Measurements from ENCODE around the gene TRMT1L. TPM values are rescaled to one million over a fixed set of nuclear protein-coding genes. Genes with fewer than 3 reads are reported as not detected.

TRMT1L gene
- total and polyA plus RNA-seq, 10 donors, result 7.7 to 35.6 (median 21.4) TPM

DNA sequence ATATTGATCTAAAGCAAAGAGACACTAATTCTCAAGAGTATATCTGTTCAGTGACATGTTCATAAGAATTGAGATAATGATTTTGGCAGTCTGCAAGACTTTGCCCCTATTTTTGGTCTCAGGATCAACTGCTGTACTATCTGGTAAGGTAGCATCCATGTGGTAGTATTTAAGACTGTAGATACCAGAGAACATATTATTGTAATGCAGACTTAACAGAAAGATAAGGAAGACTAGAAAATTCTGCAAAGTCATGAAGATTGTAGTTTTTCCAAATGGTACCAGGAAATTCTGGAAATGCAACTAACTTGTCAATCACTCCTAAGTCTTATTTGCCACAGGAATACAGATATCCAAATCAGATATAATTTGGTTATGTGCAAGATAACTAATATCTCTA, 76.3 kb downstream of the TRMT1L start:
- no peaks in the 10 kb centered on the region for H3K27me3 ChIP-seq (replicated peaks in 1 of 7)
- no peak overlapping the region for H3K4me3 ChIP-seq
- no peaks in the 10 kb centered on the region for H3K36me3 ChIP-seq
- H3K27ac ChIP-seq, result no peak overlapping the region
- H3K4me1 ChIP-seq, result peaks cover 0 to 7% (median 0%) of the 10 kb centered on the region in 6 donors
- intact Hi-C loops (cut with DNase I; ENCODE audit: low total_unique reads), result no loop called here
- no peaks in the 10 kb centered on the region for H3K9me3 ChIP-seq
- TF ChIP-seq POLR2AphosphoS5 (IDR thresholded peaks at IDR 0.05) (no peak), POLR2A (IDR thresholded peaks at IDR 0.05) (no peak), CTCF (IDR thresholded peaks at IDR 0.05 in 8 of 11, conservative IDR thresholded peaks at IDR 0.05 in 3 of 11) (no peak)
- DNase-seq, result no peak

DNA sequence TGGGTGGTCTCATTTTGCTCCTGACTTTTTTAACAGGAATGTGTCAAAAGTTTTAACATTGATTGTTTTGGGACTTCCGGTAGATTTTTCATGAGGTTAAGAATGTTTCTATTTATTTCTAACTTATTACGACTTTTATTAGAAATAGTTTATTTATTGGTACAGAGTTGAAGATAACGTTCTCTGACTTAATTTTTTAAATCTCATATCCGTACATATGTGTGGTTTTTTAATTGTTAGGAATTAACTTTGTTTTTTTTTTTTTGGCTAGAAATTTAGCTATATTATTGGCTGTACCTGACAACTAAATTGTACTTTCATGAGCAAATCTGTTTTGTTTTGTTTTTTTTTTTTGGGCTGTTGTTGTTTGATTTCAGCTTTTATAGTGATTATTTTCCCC, 79.4 kb downstream of the TRMT1L start:
- Histone ChIP-seq H3K36me3 (no peaks in the 10 kb centered on the region), H3K4me3 (no peak overlapping the region), H3K4me1 (peaks cover 0 to 7% (median 0%) of the 10 kb centered on the region in 6 donors), H3K27ac (no peak overlapping the region), H3K27me3 (replicated peaks in 1 of 7) (no peaks in the 10 kb centered on the region), H3K9me3 (no peaks in the 10 kb centered on the region)
- intact Hi-C loops (cut with DNase I; ENCODE audit: low total_unique reads), result no loop called here
- TF ChIP-seq POLR2AphosphoS5 (IDR thresholded peaks at IDR 0.05) (no peak), POLR2A (IDR thresholded peaks at IDR 0.05) (no peak), CTCF (IDR thresholded peaks at IDR 0.05 in 8 of 11, conservative IDR thresholded peaks at IDR 0.05 in 3 of 11) (no peak)
- WGBS, 5 donors, result 80 to 90% (median 84%) methylated on average over 4 of the region's 4 CpGs
- no peak for DNase-seq

- Histone ChIP-seq H3K4me3 (no peak overlapping the region), H3K4me1 (peaks cover 0 to 11% (median 0%) of the 10 kb centered on the region in 6 donors), H3K27ac (no peak overlapping the region), H3K27me3 (replicated peaks in 1 of 7) (no peaks in the 10 kb centered on the region), H3K36me3 (no peaks in the 10 kb centered on the region), H3K9me3 (no peaks in the 10 kb centered on the region)
- 84 to 93% (median 90%) methylated on average over 3 of the region's 3 CpGs for WGBS, 5 donors
- no peak for DNase-seq
- TF ChIP-seq CTCF (IDR thresholded peaks at IDR 0.05 in 8 of 11, conservative IDR thresholded peaks at IDR 0.05 in 3 of 11) (no peak), POLR2AphosphoS5 (IDR thresholded peaks at IDR 0.05) (no peak), POLR2A (IDR thresholded peaks at IDR 0.05) (no peak)
- intact Hi-C loops (cut with DNase I; ENCODE audit: low total_unique reads), result no loop called here
Measured at GRCh38 chr1:185075476-185075875, 81.3 kb downstream of the TRMT1L start.

- H3K27me3 ChIP-seq (replicated peaks in 1 of 7), result no peaks in the 10 kb centered on the region
- TF ChIP-seq POLR2A (IDR thresholded peaks at IDR 0.05) (no peak), CTCF (IDR thresholded peaks at IDR 0.05 in 8 of 11, conservative IDR thresholded peaks at IDR 0.05 in 3 of 11) (no peak), POLR2AphosphoS5 (IDR thresholded peaks at IDR 0.05) (no peak)
- no peak overlapping the region for H3K27ac ChIP-seq
- intact Hi-C loops (cut with DNase I; ENCODE audit: low total_unique reads), result no loop called here
- no peaks in the 10 kb centered on the region for H3K36me3 ChIP-seq
- DNase-seq, result no peak
- H3K4me1 ChIP-seq, result peaks cover 0 to 11% (median 0%) of the 10 kb centered on the region in 6 donors
- H3K9me3 ChIP-seq, result no peaks in the 10 kb centered on the region
- H3K4me3 ChIP-seq, result no peak overlapping the region
Measured at GRCh38 chr1:185074307-185074706, 82.4 kb downstream of the TRMT1L start.

All from spleen (tissue), 11 donors.